HG02763 (cell line): Measurements from ENCODE around the gene FBLN2.

Source experiments
- ATAC-seq: cut with Tn5 transposase; IDR thresholded peaks from one replicate; pipeline ENCODE4 v1.9.1; 2021; ENCODE audit warnings: mild to moderate bottlenecking, moderate library complexity; ENCODE audit not compliant: unreplicated experiment

Gene FBLN2

DNA sequence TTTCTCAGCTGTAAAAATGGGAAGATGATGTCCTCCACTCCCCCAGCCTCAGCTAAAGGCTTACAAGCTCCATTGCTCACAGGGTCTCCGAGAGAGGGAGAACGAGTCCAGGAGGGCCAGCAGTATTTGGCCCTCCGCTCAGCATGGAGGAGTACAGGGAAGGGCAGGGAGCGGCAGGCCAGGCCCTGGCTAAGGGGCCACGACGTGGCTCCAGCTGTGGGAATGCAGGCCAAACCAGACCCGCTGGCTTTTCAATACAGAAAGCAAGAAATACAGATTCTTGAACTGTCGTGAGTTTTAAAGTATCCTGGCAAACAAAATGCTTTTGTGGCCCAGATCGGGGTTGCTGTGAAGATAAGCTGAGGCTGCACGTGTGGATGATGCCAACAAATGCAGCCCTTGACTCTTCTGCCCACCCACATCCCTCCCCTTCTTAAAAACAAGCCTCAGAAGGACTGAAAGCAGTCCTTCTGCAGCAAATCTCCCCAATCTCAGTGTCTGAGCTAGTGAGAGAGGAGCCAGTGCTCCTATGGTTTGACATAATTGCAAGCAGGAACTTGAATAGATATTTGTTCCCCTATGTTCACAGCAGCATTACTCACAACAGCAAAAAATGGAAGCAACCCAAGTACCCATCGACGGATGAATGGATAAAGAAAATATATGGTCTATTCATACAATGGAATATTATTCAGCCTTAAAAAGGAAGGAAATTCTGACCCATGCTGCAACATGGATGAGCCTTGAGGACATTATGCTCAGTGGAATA lies 18.5 kb upstream of the FBLN2 start:
- no peak for ATAC-seq

DNA sequence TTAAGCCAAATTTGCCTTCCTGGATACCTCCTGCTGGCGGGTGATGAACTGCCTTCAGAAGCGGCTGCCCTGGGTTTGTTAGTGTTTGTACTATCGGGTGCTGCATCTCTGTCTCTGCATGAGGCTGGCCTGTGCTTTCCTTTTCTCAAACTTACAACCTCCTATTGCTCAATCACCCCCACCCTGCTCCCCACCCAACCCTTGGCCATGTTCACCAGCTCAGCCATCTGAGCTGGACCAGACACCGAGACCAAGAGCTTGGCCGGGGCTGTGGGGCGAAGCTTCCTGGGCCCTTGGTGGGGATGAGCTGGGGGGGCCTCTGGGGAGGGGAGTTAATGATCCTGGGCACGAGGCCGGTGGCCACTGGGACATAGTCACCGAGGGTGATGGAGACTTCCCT lies 16.8 kb upstream of the FBLN2 start:
- ATAC-seq = no peak

DNA sequence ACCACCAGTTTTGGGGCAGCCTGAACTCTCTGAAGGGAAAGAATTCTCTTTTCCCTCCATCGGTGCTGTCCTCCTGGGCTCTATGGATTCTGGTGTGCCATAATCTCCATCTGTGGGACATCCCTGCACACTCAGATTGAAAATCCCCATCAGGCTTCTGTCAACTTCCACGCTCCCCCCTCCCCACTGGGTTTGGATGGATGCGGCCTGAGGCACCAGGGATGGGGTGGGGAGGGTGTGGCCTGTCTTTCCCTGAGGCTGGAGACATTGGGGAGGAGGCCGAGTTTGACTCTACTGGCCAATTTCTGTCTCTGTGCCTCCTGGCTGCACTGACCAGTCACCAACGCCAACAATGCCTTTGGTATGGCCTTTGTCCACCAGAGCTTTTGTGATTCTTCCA lies 16.3 kb upstream of the FBLN2 start:
- no peak for ATAC-seq

DNA sequence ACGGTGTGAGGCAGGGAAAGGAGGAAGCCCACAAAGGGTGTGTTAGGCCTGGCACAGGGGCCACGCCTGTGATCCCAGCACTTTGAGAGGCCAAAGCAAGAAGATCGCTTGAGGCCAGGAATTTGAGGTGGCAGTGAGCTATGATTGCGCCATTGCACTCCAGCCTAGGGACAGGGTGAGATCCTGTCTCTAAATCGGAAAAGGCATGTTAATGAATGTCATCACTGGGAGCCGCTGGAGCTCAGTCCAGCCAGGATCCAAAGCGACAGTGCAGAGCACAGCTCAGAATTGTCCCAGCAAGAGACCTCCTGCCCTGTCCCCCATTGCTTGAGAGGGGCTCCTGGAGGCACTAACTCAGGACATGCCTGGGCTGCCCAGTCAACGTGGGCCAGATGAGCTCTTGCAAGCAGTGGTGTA lies 15.0 kb upstream of the FBLN2 start:
- ATAC-seq = no peak

GRCh38 chr3:13535526-13535875 lies 13.4 kb upstream of the FBLN2 start:
- ATAC-seq = no peak

- no peak for ATAC-seq
Observed at GRCh38 chr3:13535905-13536304, 13.0 kb upstream of the FBLN2 start.

- no peak for ATAC-seq
Observed at GRCh38 chr3:13536432-13536831, 12.5 kb upstream of the FBLN2 start.

- no peak for ATAC-seq
Observed at GRCh38 chr3:13536832-13537231, 12.1 kb upstream of the FBLN2 start.

- no peak for ATAC-seq
Observed at GRCh38 chr3:13537244-13537908, 11.5 kb upstream of the FBLN2 start.

GRCh38 chr3:13537909-13538296 lies 11.0 kb upstream of the FBLN2 start:
- ATAC-seq = no peak

- ATAC-seq = no peak
Observed at GRCh38 chr3:13538520-13539291, 10.2 kb upstream of the FBLN2 start.

DNA sequence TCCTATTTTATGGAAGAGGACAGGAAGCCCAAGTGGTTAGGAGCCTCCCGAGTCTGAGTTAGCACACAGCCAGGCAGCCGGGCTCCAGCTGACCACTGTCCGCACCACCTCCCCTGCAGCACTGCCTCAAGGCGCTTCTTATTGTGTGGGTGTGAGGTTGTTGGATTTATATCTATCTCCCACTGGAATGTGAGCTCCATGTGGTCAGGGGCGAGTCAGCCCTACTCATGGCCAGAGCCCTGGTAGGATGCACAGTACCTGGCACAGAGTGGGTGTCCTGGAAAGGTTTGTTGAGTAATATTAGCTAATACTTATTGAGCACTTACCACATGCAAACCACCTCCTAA lies 9.7 kb upstream of the FBLN2 start:
- ATAC-seq = no peak

GRCh38 chr3:13539671-13540070 lies 9.3 kb upstream of the FBLN2 start:
- ATAC-seq = no peak

DNA sequence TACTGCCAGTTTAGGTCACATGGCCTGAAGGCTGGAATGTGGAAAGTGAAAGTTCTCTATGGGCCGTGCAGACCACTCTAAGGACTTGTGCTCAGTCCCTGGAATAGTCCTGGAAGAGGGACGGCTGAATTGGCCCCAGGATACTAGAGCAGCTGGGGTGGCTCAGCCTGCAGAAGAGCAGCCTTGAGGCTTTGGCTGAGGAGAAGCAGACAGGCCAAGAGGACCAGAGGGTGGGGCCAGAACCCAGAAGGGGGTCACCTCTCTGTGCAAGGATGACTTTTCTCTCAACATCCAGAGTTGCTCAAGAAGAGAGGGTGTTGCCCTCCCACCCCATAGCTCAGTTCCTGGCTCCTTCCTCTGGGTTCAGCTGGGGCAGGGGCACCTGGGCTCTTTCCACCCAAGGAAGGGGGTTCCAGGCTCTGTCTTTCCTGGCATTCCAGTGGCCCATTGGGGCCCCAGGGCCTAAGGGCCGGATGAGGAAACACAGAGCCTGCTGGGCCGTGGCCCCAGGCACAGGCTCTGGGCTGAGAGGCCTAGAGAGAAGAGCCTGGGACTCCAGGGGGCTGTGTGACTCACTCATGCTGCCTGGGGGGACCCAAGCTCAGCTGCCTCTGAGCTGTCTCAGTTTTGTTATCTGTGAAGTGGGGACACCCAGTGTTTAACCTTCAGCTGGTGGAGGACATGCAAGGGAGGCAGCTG lies 8.5 kb upstream of the FBLN2 start:
- ATAC-seq = no peak

- ATAC-seq = no peak
Observed at GRCh38 chr3:13541691-13542090, 7.2 kb upstream of the FBLN2 start.

DNA sequence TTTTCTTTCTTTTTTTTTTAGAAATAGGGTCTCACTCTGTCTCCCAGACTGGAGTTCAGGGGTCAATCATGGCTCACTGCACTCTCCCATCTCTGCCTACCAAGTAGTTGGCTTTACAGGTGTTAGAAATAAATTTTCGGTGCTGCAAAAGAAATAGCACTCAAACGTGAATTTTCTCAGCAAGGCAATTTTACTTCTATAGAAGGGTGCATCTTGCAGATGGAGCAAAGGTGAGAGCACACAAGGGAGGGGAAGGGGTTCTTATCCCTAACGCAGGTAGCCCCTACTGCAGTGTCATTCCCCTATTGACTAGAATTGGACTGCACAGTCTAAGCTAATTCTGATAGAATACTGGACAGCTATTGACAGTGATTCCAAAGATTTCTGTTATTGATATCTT lies 6.8 kb upstream of the FBLN2 start:
- ATAC-seq = no peak

GRCh38 chr3:13543253-13543652 lies 5.7 kb upstream of the FBLN2 start:
- no peak for ATAC-seq

GRCh38 chr3:13544293-13544831 lies 4.6 kb upstream of the FBLN2 start:
- no peak for ATAC-seq

DNA sequence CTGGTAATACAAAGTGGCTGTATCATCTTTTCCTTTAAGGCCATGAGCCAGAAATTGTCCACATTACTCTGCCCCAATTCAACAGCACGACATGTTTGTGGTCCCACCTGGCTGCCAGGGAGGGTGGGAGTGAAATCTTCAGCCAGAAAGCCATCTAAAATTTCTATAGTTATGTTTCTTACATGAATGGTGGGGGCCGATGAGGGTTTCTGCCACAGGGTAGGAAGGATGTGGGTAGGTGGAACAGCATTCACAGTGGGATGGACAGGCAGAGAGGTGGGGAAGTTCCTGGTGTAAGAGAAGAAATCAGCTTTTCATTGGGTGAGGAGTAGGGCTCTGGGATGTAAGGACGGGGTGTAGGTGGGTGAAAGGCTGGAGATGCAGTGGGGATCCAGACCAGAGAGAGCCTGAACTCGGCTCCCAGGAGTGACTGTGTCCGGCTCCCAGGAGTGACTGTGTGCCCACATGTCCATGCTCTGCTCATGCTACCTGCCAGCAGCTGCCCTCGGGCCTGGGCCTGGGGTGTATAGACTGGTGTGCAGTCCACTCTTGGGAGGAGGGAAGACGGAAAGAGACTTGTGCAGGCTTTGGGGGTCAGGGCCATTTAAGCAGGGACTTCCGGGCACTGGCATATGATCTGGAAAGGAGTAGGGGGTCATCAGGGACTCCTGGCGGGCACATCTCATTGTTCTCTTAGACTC lies 3.8 kb upstream of the FBLN2 start:
- no peak for ATAC-seq

- ATAC-seq = no peak
Observed at GRCh38 chr3:13545952-13546454, 2.9 kb upstream of the FBLN2 start.
